HepG2 (cell line): ENCODE data around the gene TUG1. TPM values are rescaled to one million over a fixed set of nuclear protein-coding genes. Genes with fewer than 3 reads are reported as not detected.

ENCODE experiments used
- ATAC-seq: fragments of 200-7000 bp; cut with Tn5 transposase; 3 replicates; pipeline ENCODE4 v1.9.1; 2020; ENCODE audit warnings: mild to moderate bottlenecking, moderate library complexity
- BruUV-seq: library from RNA; stranded (reverse); fragments of 400-500 nt; replicated peaks from 2 replicates; lab custom pipeline; 2021; lab: Mats Ljungman, UMichigan
- CTCF ChIA-PET: fragments of 300-600 bp; formaldehyde crosslinking; extraction: SDS; loops from one replicate; lab custom pipeline; 2021; ENCODE audit warnings: low total read pairs, inconsistent platforms, low intra/inter-chr PET ratio; lab: Yijun Ruan, JAX
- POLR2A ChIA-PET: fragments of 350-600 bp; sonication (Branson Sonifier 250); formaldehyde crosslinking; loops from one replicate; lab custom pipeline; 2020; ENCODE audit warnings: antibody characterized with exemption, inconsistent platforms; lab: Yijun Ruan, JAX
- DNase-seq: peaks from one replicate; pipeline ENCODE4 v3.0.0-alpha.2; 2015; ENCODE audit warnings: low spot score
- FAIRE-seq: peaks from 3 replicates; lab custom pipeline; 2011; peaks lifted over from hg19 to GRCh38; lab: Jason Lieb, UNC
- H2AFZ ChIP-seq: one replicate; pipeline ENCODE4 v1.6.1; 2011; ENCODE audit warnings: low read length, inconsistent platforms
- H3K27ac ChIP-seq: fragments of 300-600 bp; 3 replicates; pipeline ENCODE4 v1.8.0; 2011; ENCODE audit warnings: mixed run types, mild to moderate bottlenecking, mixed read lengths, low read length, inconsistent platforms; ENCODE audit not compliant: insufficient read depth; ENCODE audit errors: extremely low read length
- H3K27me3 ChIP-seq, 2 experiments: fragments of 200-600 bp in 1 of 2; 2 replicates in 1 of 2; 3 replicates in 1 of 2; pipeline versions ENCODE4 v1.6.0 to v1.8.0; 2011; ENCODE audit warnings: low read length in 2 of 2, mild to moderate bottlenecking in 2 of 2, moderate library complexity in 2 of 2, inconsistent platforms in 1 of 2; ENCODE audit not compliant: insufficient read depth in 2 of 2, control insufficient read depth in 1 of 2
- H3K36me3 ChIP-seq, 2 experiments: fragments of 200-600 bp in 1 of 2; replicated peaks in 1 of 2; 2 replicates in 1 of 2; 3 replicates in 1 of 2; pipeline versions ENCODE4 v1.5.1 to v1.8.0; 2011; ENCODE audit warnings: low read length in 2 of 2, inconsistent platforms in 1 of 2; ENCODE audit not compliant: insufficient read depth in 2 of 2, control insufficient read depth in 1 of 2
- H3K4me1 ChIP-seq: 2 replicates; pipeline ENCODE4 v1.5.1; 2012; ENCODE audit warnings: low read length, inconsistent platforms; ENCODE audit not compliant: insufficient read depth
- H3K4me2 ChIP-seq: 2 replicates; pipeline ENCODE4 v1.6.0; 2011; ENCODE audit warnings: low read depth, low read length, inconsistent platforms
- H3K4me3 ChIP-seq, 3 experiments: fragments of 200-600 bp in 1 of 3; sonication (generic), shearing (Covaris generic) in 1 of 3; replicated peaks in 1 of 3; 2 replicates each; pipeline ENCODE4 v1.5.1; 2011 to 2016; ENCODE audit warnings: low read length in 3 of 3, inconsistent platforms in 2 of 3, low read depth in 2 of 3, mild to moderate bottlenecking in 2 of 3, control low read depth in 1 of 3, mixed read lengths in 1 of 3; ENCODE audit not compliant: insufficient read depth in 1 of 3
- H3K79me2 ChIP-seq: one replicate; pipeline ENCODE4 v1.6.1; 2011; ENCODE audit warnings: low read length, inconsistent platforms; ENCODE audit not compliant: insufficient read depth
- H3K9ac ChIP-seq: 2 replicates; pipeline ENCODE4 v1.6.0; 2011; ENCODE audit warnings: mild to moderate bottlenecking, low read depth, low read length, inconsistent platforms; ENCODE audit not compliant: insufficient read depth
- H3K9me3 ChIP-seq: 2 replicates; pipeline ENCODE4 v1.5.1; 2012; ENCODE audit warnings: mild to moderate bottlenecking, low read length
- H4K20me1 ChIP-seq: 2 replicates; pipeline ENCODE4 v1.6.0; 2011; ENCODE audit warnings: inconsistent platforms, mild to moderate bottlenecking, low read length, moderate library complexity; ENCODE audit not compliant: insufficient read depth
- ZNF121 ChIP-seq: sonication (generic); formaldehyde crosslinking; IDR thresholded peaks from 2 replicates; pipeline ENCODE4 v1.5.0; 2020; ENCODE audit warnings: mild to moderate bottlenecking, missing genetic modification reagents
- ZNF44 ChIP-seq: sonication (generic); formaldehyde crosslinking; IDR thresholded peaks from 2 replicates; pipeline ENCODE4 v1.5.1; 2020; ENCODE audit warnings: mild to moderate bottlenecking, missing genetic modification reagents
- WGBS: methylation state at CpG from one replicate; pipeline ENCODE4 v1.1.6; 2017; ENCODE audit warnings: low lambda C conversion rate; 5-methylcytosine and 5-hydroxymethylcytosine counted together
- in situ Hi-C: cut with HindIII; loops from 2 replicates; pipeline ENCODE4 v1.10.0; 2017; ENCODE audit warnings: low pct_unique_long_range_greater_than_20kb; ENCODE audit not compliant: extremely low pct_ligation_motif_present
- intact Hi-C: fragments of 100-400 bp; cut with micrococcal nuclease; formaldehyde crosslinking; loops from one replicate; pipeline ENCODE4 v1.10.0; 2022; ENCODE audit not compliant: unreplicated experiment
- polyA plus RNA-seq, 8 experiments: library from polyadenylated mRNA; depleted of rRNA in 3 of 8; stranded (reverse) in 7 of 8; unstranded in 1 of 8; fragments of >200 nt; fragmentation: Illumina TruSeq in 4 of 8; extraction: Trizol in 4 of 8; gene quantifications; 2 replicates each; pipeline versions ENCODE4 v1.2.1 to v1.2.3, GENCODE V29; 2011 to 2016; ENCODE audit warnings: low read depth in 4 of 8, missing spikeins in 1 of 8, mixed read lengths in 1 of 8; ENCODE audit not compliant: insufficient read depth in 1 of 8
- small RNA-seq, 3 experiments: library from RNA; depleted of rRNA; stranded (forward); fragments of <200 nt; gene quantifications; one replicate each; pipeline ENCODE3, GENCODE V24; 2012; ENCODE audit warnings: low read depth in 2 of 3, low replicate concordance in 1 of 3; ENCODE audit not compliant: insufficient read length in 3 of 3, insufficient read depth in 2 of 3
- total RNA-seq, 5 experiments: library from RNA; depleted of rRNA; stranded (reverse); fragments of >200 nt; fragmentation: Illumina TruSeq; extraction: Trizol; gene quantifications; 2 replicates each; pipeline ENCODE4 v1.2.3, GENCODE V29; 2016; ENCODE audit warnings: low read depth in 1 of 5

Gene TUG1
- total and polyA plus RNA-seq, 2 of the 13 experiments (the other 11 are each of a cell fraction or from before 2014, with no cell fraction given): 35.2 to 122 TPM

DNA sequence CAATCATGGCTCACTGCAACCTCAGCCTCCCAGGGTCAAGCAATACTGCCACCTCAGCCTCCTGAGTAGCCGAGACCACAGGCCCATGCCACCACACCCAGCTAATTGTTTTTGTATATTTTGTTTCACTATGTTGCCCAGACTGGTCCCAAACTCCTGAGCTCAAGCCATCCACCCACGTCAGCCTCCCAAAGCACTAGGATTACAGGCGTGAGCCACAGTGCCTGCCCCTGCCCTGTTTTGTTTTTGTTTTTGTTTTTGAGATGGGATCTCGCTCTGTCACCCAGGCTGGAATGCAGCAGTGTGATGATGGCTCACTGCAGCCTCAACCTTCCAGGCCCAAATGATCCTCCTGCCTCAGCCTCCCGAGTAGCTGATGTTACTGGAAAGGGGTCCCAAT lies 53.5 kb downstream of the TUG1 start:
- ChIA-PET CTCF (no interaction called here), POLR2A (no interaction called here)
- Histone ChIP-seq H3K79me2 (no peaks in the 10 kb centered on the region), H3K36me3 (no peaks in the 10 kb centered on the region), H3K4me3 (no peak overlapping the region), H4K20me1 (no peaks in the 10 kb centered on the region), H3K27ac (no peak overlapping the region), H3K9me3 (no peaks in the 10 kb centered on the region), H3K27me3 (no peaks in the 10 kb centered on the region), H3K9ac (no peak overlapping the region), H2AFZ (no peak overlapping the region), H3K4me1 (peaks cover 24% of the 10 kb centered on the region), H3K4me2 (no peak overlapping the region)
- 34% methylated on average over 5 of the region's 5 CpGs for WGBS
- DNase-seq: no peak
- TF ChIP-seq ZNF121 (CRISPR knock-in tag) (0 out of 2 replicates have a peak, but pooled peaks have one; percentile 76), ZNF44 (no peak)
- intact Hi-C loops (no loop called here), in situ Hi-C loops (no loop called here)
- FAIRE-seq: no peak
- BruUV-seq: no TSS peak
- ATAC-seq: no peak

Small RNA genes within 50 kb of the gene (small RNA-seq; reads per million reads assigned to genes)
- 0 reads per million in 3 experiments for gene RF01892

Other genes starting within 250 kb of the TUG1 start
- 18.3 and 28.2 TPM in 2 replicates for gene MORC2, start 491 bp upstream of the TUG1 start, total RNA-seq (2016; rRNA removed; fragmentation: Illumina TruSeq; extraction: Trizol)
- gene MORC2, start 491 bp upstream of the TUG1 start, polyA plus RNA-seq (2011; rRNA removed): 11.9 and 17.8 TPM in 2 replicates
- gene SMTN, start 112.1 kb downstream of the TUG1 start, total RNA-seq (2016; rRNA removed; fragmentation: Illumina TruSeq; extraction: Trizol): 6.9 and 14.7 TPM in 2 replicates
- gene SMTN, start 112.1 kb downstream of the TUG1 start, polyA plus RNA-seq (2011; rRNA removed): 24.2 and 26.1 TPM in 2 replicates
- gene SELENOM, start 138.3 kb downstream of the TUG1 start, total RNA-seq (2016; rRNA removed; fragmentation: Illumina TruSeq; extraction: Trizol): 2.4 and 4.1 TPM in 2 replicates
- gene SELENOM, start 138.3 kb downstream of the TUG1 start, polyA plus RNA-seq (2011; rRNA removed): 4.3 and 5.5 TPM in 2 replicates
- 0.15 and 0.24 TPM in 2 replicates for gene INPP5J, start 153.7 kb downstream of the TUG1 start, total RNA-seq (2016; rRNA removed; fragmentation: Illumina TruSeq; extraction: Trizol)
- 1.1 and 1.3 TPM in 2 replicates for gene INPP5J, start 153.7 kb downstream of the TUG1 start, polyA plus RNA-seq (2011; rRNA removed)
- 0.11 and 0.42 TPM in 2 replicates for gene PLA2G3, start 171.2 kb downstream of the TUG1 start, total RNA-seq (2016; rRNA removed; fragmentation: Illumina TruSeq; extraction: Trizol)
- 0.12 and 0.24 TPM in 2 replicates for gene PLA2G3, start 171.2 kb downstream of the TUG1 start, polyA plus RNA-seq (2011; rRNA removed)
- 21.4 and 28.8 TPM in 2 replicates for gene RNF185, start 190.9 kb downstream of the TUG1 start, total RNA-seq (2016; rRNA removed; fragmentation: Illumina TruSeq; extraction: Trizol)
- gene RNF185, start 190.9 kb downstream of the TUG1 start, polyA plus RNA-seq (2011; rRNA removed): 26.4 and 27.5 TPM in 2 replicates
- 25.9 and 29.8 TPM in 2 replicates for gene LIMK2, start 243.0 kb downstream of the TUG1 start, total RNA-seq (2016; rRNA removed; fragmentation: Illumina TruSeq; extraction: Trizol)
- 20.9 and 22.2 TPM in 2 replicates for gene LIMK2, start 243.0 kb downstream of the TUG1 start, polyA plus RNA-seq (2011; rRNA removed)